ENCODE results near the gene DOK7.
A peak's percentile ranks its signal among the peaks of the same experiment; 100 is the strongest.

The DOK7 gene

DNA sequence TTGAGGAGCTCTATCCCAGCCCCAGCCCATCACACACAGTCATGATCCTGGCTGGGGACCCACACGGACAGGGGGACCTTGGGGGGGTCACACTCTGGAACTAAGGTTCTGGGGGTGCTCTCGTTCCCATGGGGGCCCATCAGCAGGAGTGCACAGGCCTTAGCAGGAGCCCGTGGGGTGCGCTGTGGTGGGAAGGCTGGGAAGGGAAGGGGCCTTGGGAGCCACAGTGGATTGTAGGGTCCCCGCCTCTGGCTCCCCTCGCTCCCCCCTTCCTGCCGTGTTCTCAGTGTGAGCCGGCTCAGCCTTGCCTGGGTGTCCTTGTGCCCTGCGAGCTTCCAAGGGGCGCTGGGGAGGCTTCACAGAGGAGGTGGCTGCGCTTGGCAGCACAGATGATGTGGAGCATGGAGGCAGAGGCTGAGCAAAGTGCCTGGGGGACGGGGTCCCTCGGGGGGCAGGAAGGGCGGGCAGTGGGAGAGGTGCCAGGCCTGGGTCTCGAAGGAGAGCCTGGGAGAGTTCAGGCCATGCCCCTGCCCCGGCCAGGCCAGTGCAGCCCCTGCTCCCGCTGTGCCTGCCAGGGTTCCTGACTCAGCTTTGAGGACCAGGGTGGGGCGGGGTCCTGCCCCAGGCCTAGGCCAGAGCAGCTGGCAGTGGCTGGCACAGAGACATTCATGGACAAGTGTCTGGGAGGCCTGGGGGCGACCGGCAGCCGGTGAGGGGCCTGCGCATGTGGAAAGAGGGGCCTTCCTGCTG, 26.9 kb upstream of the DOK7 start:
- no peaks in the 10 kb centered on the region for H3K9me3 Mint-ChIP-seq
- DNase-seq (ENCODE audit: low spot score in 2 of 2) = no peak
- no peaks in the 10 kb centered on the region for H3K4me1 Mint-ChIP-seq
- no peak overlapping the region for H3K4me3 Mint-ChIP-seq
- H3K36me3 Mint-ChIP-seq = no peaks in the 10 kb centered on the region
- peak overlapping the region; percentile 17 for H3K27ac Mint-ChIP-seq
- ATAC-seq = no peak

DNA sequence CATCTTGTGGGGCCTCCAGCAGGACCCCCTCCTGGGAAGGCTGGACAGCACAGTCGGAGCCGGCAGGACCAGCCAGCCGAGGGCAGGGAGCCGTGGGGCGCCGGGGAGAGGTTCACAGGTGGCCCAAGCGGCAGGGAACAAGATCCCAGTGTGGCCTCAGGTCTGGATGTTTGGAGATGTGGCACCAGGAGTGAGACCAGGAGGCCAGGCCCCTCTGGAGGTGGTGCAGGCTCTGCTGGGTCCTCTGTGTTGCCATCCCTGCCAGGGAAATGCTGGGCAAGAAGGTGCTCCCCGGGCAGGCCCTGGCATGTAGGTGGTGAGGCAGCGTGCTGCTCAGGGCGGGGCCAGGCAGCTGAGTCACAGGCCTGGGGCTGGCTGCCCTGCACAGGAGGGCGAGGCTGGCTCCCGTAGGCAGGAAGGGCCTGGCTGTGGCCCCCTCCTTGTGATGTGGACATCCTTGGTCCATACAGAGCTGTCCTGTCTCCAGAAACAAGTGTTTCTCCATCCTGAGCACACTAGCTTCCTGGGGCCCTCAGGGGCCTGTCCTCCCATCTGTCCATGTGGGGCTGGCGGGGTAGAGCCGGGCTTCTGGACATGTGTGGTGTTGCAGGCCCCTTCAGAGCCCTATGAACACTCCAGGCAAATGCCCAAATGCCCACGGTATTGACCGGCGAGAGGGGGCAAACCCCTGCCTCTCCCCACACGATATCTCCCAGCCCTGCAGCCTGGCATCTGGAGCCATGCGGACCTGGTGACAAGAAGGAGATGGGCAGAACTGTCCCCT, 26.1 kb upstream of the DOK7 start:
- Mint-ChIP-seq H3K4me1 (no peaks in the 10 kb centered on the region), H3K9me3 (no peaks in the 10 kb centered on the region), H3K4me3 (no peak overlapping the region), H3K27ac (peak overlapping the region; percentile 29), H3K36me3 (no peaks in the 10 kb centered on the region)
- DNase-seq (ENCODE audit: low spot score in 2 of 2) = no peak
- peak; percentile 71 for ATAC-seq

DNA sequence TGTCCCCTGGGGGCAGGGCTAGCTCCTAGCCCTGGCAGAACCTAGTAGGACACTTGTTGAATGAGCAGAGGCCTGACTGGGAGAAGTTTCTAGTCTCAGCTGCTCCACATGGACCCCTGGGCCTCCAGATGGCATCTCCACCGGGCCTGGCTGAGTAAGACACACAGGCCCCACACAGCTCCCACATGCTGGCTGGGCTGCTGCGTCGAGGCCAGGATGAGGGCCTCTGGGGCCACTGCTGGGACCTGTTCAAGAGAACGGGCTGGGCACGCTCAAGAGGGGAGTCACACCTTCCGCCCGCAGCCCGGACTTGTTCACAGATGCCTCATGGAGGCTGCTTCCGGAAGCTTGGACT, 25.5 kb upstream of the DOK7 start:
- Mint-ChIP-seq H3K4me3 (no peak overlapping the region), H3K27ac (peak overlapping the region; percentile 29), H3K4me1 (no peaks in the 10 kb centered on the region), H3K36me3 (no peaks in the 10 kb centered on the region), H3K9me3 (no peaks in the 10 kb centered on the region)
- no peak for DNase-seq (ENCODE audit: low spot score in 2 of 2)
- ATAC-seq = no peak

DNA sequence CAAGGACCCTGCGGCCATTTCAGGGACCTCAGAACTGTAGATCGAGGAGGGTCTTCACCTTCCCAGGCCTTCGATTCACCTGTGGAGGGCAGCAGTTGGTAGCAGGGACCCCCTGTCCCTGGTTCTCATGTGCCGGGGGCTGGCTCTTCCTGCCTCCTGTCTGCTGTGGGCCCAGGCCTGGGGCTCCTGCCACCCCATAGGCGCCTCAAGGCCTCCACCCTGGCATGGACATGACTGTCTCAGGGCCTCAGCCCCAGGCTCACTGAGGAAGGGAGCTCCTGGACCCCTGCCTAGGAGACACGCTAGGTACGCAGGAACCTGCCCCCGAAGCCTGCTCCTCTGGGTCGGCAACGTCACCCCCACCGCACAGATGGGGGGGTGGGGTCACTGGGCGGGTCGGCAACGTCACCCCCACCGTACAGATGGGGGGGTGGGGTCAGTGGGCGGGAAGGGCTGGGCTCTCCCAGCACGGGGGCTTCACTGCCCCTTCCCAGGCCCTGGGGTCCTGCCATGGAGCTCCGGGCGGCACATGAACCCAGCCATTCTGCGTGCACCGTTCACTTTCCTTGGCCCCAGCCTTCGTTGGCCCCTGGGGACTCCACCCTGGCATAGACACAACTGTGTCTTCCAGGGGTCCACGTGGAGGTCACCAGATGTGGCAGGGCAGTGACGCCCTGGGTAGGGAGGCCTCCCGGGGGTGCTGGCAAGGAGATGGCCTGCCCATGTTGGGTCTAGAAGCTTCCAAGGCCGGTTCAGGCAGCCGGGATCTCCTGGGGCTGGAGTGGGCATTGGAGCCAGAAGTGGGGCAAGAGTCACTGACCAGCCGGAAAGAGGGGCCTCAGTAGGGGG, 24.9 kb upstream of the DOK7 start:
- Mint-ChIP-seq H3K36me3 (no peaks in the 10 kb centered on the region), H3K27ac (peak overlapping the region; percentile 29), H3K9me3 (no peaks in the 10 kb centered on the region), H3K4me3 (no peak overlapping the region), H3K4me1 (no peaks in the 10 kb centered on the region)
- DNase-seq (ENCODE audit: low spot score in 2 of 2) (no peak), ATAC-seq (no peak)

DNA sequence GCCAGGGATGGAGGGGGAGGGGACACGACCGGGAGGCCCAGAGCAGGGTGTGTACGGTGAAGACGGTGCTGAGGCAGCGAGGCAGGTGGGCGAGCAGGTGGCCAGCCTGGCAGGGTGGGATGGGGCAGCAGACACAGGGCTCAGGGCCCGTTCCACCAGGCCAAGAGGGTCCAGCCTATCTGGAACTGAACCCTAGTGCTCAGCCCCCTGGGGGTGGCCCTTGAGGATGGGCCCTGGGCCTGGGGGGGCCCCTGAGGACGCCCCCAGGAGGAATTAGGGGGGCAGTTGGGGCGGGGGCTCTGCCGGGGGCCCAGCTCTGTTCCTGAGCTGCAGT, 24.3 kb upstream of the DOK7 start:
- no peak for ATAC-seq
- Mint-ChIP-seq H3K4me1 (no peaks in the 10 kb centered on the region), H3K36me3 (no peaks in the 10 kb centered on the region), H3K27ac (no peak overlapping the region), H3K9me3 (no peaks in the 10 kb centered on the region), H3K4me3 (no peak overlapping the region)
- no peak for DNase-seq (ENCODE audit: low spot score in 2 of 2)

DNA sequence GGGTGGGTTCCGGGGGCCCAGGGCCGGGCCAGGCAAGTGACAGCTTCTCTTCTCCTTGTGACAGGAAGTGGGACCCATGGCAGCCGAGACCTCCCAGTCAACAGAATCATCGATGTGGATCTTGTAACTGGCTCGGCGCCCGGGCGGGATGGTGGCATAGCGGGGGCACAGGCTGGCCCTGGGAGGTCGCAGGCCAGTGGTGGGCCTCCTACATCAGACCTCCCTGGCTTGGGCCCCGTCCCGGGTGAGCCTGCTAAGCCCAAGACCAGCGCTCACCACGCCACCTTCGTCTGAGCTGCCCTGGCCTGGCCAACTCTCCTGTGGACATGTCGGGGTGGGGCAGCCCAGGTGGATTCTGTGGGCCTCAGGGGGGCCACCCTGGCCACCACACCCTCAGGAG, 23.7 kb upstream of the DOK7 start:
- Mint-ChIP-seq H3K36me3 (no peaks in the 10 kb centered on the region), H3K27ac (no peak overlapping the region), H3K9me3 (no peaks in the 10 kb centered on the region), H3K4me3 (no peak overlapping the region), H3K4me1 (no peaks in the 10 kb centered on the region)
- ATAC-seq (no peak), DNase-seq (ENCODE audit: low spot score in 2 of 2) (no peak)

DNA sequence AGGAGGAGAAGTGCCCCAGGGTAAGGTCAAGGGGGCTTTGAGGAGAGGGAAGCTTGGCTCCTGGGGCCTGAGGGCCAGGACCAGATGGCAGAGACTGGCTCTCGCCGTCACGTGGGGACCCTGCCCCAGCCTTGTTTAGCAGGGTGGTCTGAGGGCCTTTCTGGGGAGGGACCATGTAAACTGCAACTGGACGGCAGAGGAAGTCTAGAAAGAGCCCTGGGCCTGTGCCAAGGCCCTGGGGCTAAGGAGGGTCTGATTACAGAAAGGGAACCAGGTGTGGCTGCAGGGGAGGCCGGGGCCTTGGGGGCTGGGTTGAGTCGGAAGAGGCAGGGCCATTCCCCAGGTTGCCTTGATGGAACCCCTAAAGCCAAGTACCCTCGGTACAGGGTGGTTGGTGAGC, 23.1 kb upstream of the DOK7 start:
- no peak for ATAC-seq
- no peak for DNase-seq (ENCODE audit: low spot score in 2 of 2)
- Mint-ChIP-seq H3K27ac (no peak overlapping the region), H3K4me3 (no peak overlapping the region), H3K36me3 (no peaks in the 10 kb centered on the region), H3K4me1 (no peaks in the 10 kb centered on the region), H3K9me3 (no peaks in the 10 kb centered on the region)

DNA sequence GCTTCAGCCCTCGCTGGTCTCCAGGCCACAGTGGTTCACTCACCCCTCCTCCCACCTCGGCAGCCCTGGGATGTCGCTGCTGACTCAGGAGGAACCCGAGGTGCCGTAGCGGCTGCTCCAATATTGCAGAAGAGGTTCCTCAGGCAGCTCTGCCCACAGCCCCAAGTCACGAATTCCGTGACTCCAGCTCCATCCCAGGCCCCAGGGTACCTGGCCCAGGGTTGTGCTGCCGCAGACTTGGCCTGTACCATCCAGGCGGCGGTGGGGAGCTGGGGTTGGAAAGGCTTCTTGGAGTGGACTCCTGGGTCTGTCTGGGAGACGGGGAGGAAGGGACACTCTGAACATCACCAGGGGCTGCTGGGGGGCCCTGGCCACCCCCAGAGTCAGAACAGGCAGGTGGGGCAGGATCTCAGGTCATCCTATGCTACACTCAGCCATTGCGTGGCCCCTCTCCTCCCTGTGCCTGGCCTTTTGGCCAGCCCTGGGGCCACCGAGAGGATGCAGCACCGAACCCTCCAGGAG, 22.1 kb upstream of the DOK7 start:
- DNase-seq (ENCODE audit: low spot score in 2 of 2) (no peak), ATAC-seq (no peak)
- H3K4me3 Mint-ChIP-seq = no peak overlapping the region
- no peak overlapping the region for H3K27ac Mint-ChIP-seq
- no peaks in the 10 kb centered on the region for H3K9me3 Mint-ChIP-seq
- H3K36me3 Mint-ChIP-seq = no peaks in the 10 kb centered on the region
- no peaks in the 10 kb centered on the region for H3K4me1 Mint-ChIP-seq

DNA sequence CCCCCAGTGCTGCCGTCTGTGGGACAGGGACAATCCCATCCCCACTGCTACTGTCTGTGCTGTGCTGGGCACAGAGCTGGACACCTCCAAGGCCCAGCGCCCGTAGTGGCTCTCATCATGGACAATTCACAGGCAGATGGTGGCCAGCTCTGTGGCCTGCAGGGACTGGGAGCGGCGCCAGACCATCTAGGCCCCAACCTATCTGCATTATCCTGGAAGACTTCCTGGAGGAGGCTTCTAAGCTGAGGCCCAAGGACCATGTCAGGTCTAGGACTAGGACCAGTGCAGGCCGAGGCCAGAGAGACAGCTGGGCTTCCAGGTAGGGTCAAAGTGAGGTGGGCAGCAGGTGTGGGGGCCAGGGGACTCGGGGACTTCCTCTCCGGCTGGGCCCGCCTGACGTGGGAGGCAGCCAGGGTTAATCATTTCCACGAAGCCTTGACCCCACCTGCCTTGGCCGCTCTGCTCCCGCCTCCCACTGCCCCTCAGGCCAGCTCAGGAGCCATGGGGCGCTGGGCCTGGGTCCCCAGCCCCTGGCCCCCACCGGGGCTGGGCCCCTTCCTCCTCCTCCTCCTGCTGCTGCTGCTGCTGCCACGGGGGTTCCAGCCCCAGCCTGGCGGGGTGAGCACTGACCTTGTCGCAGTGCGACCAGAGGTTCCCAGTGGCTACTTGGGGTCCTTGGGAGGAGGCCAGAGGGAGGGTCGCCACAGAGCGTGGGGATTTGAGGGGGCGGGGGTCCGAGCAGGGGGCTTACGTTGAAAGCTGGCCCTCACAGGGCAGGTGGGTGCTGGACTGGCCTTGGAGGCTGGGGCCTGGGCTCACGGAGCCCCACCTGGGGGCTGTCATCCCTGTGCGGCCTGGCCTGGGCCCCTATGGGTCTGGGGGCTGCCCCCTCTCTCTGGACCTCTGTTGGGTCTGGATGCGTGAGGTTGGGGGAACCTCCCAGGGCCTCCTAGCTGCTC, 21.3 kb upstream of the DOK7 start, which contains the start of gene HGFAC:
HGFAC (plus strand) TSS at position 468 of the 959 bp plus-strand sequence; CDS start at position 502, 34 bp downstream.
- DNase-seq (ENCODE audit: low spot score in 2 of 2) (no peak), ATAC-seq (no peak)
- Mint-ChIP-seq H3K9me3 (no peaks in the 10 kb centered on the region), H3K4me1 (no peaks in the 10 kb centered on the region), H3K4me3 (no peak within 1 kb of the TSS), H3K36me3 (no peaks in the 10 kb centered on the region), H3K27ac (no peak within 1 kb of the TSS)

DNA sequence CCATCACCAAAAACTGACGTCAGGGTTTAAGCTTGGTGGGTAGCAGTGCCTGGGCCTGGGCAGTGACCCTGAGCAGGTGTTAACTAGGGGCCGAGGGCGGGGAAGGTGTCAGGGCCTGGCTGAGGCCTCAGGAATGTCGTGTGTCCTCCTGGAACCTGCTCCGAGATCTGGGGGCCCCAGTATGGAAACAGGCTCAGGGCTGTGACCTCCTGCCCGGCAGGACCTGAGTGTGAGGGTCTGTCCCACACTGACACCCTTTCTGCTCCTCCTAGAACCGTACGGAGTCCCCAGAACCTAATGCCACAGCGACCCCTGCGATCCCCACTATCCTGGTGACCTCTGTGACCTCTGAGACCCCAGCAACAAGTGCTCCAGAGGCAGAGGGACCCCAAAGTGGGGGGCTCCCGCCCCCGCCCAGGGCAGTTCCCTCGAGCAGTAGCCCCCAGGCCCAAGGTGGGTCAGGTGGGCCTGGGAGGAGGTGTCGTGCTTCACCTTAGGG, 20.6 kb upstream of the DOK7 start:
- DNase-seq (ENCODE audit: low spot score in 2 of 2) = no peak
- H3K4me1 Mint-ChIP-seq = no peaks in the 10 kb centered on the region
- H3K36me3 Mint-ChIP-seq = no peaks in the 10 kb centered on the region
- H3K9me3 Mint-ChIP-seq = no peaks in the 10 kb centered on the region
- ATAC-seq = no peak
- H3K27ac Mint-ChIP-seq = no peak overlapping the region
- H3K4me3 Mint-ChIP-seq = no peak overlapping the region

DNA sequence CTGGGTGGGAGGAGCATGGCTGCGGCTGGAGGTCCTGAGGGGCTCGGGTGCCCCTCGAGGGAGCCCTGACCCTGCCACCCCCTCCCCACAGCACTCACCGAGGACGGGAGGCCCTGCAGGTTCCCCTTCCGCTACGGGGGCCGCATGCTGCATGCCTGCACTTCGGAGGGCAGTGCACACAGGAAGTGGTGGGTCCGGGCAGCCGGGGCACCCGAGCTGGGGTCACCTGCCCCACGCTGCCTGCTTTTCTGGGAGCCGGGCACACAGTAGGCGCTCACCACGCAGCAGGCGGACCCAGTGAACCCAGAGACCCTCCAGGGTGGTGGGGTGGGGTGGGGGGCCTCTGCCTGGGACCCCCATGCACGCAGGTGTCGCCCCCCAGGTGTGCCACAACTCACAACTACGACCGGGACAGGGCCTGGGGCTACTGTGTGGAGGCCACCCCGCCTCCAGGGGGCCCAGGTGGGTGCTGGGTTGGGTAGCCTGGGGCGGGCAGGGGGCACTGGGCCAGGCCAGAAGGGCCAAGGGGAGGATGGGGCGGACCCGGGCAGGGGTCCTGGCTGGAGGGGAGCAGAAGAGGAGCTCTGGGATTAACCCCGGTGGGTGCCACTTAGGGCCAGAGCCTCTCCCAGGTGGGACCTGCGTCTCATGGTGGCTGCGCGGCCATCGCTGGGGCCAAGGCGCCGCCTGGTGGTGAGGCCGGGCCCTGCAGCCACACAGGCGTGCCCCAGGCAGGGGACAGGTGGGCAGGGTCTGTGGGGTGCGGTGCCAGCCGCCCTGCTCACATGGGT, 20.0 kb upstream of the DOK7 start:
- no peaks in the 10 kb centered on the region for H3K4me1 Mint-ChIP-seq
- H3K36me3 Mint-ChIP-seq = no peaks in the 10 kb centered on the region
- peak; percentile 71 for ATAC-seq
- no peak overlapping the region for H3K4me3 Mint-ChIP-seq
- no peaks in the 10 kb centered on the region for H3K9me3 Mint-ChIP-seq
- DNase-seq (ENCODE audit: low spot score in 2 of 2) = peak; percentile 81 to 86
- H3K27ac Mint-ChIP-seq = no peak overlapping the region

DNA sequence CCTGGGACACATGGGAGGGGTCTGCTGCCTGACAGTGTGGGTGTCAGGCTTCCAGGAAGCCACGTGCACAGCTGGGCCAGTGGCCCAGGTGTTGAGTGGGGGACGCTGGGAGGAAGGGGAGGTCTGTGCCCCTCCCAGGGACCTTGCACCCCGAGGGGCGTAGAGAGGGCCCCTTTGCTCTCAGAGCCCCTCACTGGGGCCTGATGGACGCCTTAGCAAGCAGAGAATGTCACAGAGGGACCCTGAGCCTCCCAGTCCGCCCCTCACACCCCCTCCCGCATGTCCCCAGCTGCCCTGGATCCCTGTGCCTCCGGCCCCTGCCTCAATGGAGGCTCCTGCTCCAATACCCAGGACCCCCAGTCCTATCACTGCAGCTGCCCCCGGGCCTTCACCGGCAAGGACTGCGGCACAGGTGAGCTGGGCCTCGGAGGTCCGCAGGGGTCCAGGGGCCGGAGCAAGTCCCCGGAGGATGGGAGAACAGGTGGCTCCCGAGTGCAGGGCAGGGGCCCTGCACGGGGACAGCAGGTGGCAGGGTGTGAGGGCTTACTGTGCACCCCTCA, 19.3 kb upstream of the DOK7 start:
- H3K9me3 Mint-ChIP-seq = no peaks in the 10 kb centered on the region
- H3K36me3 Mint-ChIP-seq = no peaks in the 10 kb centered on the region
- DNase-seq (ENCODE audit: low spot score in 2 of 2) (no peak), ATAC-seq (no peak)
- no peak overlapping the region for H3K27ac Mint-ChIP-seq
- H3K4me3 Mint-ChIP-seq = no peak overlapping the region
- H3K4me1 Mint-ChIP-seq = no peaks in the 10 kb centered on the region

DNA sequence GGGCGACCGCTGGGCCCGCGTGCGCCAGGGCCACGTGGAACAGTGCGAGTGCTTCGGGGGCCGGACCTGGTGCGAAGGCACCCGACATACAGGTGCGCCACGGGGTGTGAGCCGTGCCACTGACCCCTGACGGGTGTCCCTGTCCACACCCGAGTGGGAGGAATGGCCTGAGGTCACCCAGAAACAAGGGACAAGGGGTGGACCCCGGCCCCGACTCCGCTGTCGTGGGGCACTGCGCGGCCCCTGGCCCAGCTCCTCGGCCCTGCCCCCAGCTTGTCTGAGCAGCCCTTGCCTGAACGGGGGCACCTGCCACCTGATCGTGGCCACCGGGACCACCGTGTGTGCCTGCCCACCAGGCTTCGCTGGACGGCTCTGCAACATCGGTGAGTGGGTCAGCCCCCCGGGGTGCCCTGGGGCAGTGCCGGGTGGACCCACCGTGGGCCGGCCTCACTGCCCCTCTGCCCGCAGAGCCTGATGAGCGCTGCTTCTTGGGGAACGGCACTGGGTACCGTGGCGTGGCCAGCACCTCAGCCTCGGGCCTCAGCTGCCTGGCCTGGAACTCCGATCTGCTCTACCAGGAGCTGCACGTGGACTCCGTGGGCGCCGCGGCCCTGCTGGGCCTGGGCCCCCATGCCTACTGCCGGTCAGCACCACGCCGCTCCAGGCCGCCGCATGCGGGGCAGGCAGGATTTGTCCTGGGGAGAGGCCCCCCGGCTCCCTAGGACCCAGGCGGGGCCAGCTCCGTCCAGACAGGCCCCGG, 18.6 kb upstream of the DOK7 start:
- no peak overlapping the region for H3K4me3 Mint-ChIP-seq
- DNase-seq (ENCODE audit: low spot score in 2 of 2) (no peak), ATAC-seq (no peak)
- H3K36me3 Mint-ChIP-seq = no peaks in the 10 kb centered on the region
- no peak overlapping the region for H3K27ac Mint-ChIP-seq
- H3K9me3 Mint-ChIP-seq = no peaks in the 10 kb centered on the region
- H3K4me1 Mint-ChIP-seq = no peaks in the 10 kb centered on the region

All from stimulated activated effector memory CD8-positive, alpha-beta T cell treated with anti-CD3 and anti-CD28 coated beads, Interleukin-12 subunit alpha, Interleukin-12 subunit beta, amount 100 ng/mL, for 72 hours (primary cell).